OCI-LY1 (cell line): ENCODE measurements around the gene BMP6.

Experiments used
- EZH2 ChIP-seq: fragments of 200-600 bp; sonication (generic), shearing (Covaris generic); IDR thresholded peaks from 2 replicates; pipeline ENCODE4 v1.8.0; 2017; ENCODE audit warnings: borderline replicate concordance, mixed run types, mild to moderate bottlenecking, antibody characterized with exemption, low read length, moderate library complexity, mixed read lengths
- TF ChIP-seq, protein P1 (sequence below): fragments of 200-600 bp; sonication (generic), shearing (Covaris generic); IDR thresholded peaks from 2 replicates; pipeline ENCODE4 v1.5.1; 2017; ENCODE audit warnings: mild to moderate bottlenecking, antibody characterized with exemption, low read length, moderate library complexity, mixed read lengths

DNA sequence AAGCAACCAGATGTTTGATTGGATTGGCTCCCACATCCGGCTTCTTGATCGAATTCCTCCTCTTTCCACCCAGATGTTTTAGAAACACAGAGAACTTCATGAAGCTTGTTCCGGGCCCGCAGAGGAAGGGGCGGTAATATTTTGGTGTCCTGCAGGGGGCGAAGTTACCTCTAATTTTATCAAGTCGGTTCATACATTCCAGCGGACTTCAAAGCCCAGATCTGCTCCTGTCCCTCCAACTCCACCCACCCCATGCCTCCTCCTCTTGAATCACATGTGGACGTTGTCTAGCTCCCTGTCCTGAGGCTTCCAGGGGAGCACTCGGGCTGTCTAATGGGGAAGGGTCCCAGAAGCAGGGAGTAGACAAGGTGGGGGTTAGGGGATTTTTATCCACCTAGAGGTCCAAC lies 2.9 kb upstream of the BMP6 start:
- TF ChIP-seq, protein P1, sequence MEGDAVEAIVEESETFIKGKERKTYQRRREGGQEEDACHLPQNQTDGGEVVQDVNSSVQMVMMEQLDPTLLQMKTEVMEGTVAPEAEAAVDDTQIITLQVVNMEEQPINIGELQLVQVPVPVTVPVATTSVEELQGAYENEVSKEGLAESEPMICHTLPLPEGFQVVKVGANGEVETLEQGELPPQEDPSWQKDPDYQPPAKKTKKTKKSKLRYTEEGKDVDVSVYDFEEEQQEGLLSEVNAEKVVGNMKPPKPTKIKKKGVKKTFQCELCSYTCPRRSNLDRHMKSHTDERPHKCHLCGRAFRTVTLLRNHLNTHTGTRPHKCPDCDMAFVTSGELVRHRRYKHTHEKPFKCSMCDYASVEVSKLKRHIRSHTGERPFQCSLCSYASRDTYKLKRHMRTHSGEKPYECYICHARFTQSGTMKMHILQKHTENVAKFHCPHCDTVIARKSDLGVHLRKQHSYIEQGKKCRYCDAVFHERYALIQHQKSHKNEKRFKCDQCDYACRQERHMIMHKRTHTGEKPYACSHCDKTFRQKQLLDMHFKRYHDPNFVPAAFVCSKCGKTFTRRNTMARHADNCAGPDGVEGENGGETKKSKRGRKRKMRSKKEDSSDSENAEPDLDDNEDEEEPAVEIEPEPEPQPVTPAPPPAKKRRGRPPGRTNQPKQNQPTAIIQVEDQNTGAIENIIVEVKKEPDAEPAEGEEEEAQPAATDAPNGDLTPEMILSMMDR, result peak; percentile 62
- no peak for TF ChIP-seq EZH2
